IMR-90 (cell line): ENCODE data around the gene PGS1. TPM values are rescaled to one million over a fixed set of nuclear protein-coding genes. Genes with fewer than 3 reads are reported as not detected.

Source experiments
- ATAC-seq: fragments of 200-7000 bp; cut with Tn5 transposase; 2 replicates; pipeline ENCODE4 v1.9.1; 2020; ENCODE audit warnings: low read depth, mild to moderate bottlenecking, moderate library complexity
- BruUV-seq: library from RNA; stranded (reverse); fragments of 400-500 nt; replicated peaks from 2 replicates; lab custom pipeline; 2021; lab: Mats Ljungman, UMichigan
- CTCF ChIA-PET: fragments of 300-600 bp; formaldehyde crosslinking; extraction: SDS; loops from one replicate; lab custom pipeline; 2021; ENCODE audit warnings: antibody characterized with exemption; lab: Yijun Ruan, JAX
- POLR2A ChIA-PET: fragments of 300-600 bp; sonication (Branson Sonifier 250); formaldehyde crosslinking; loops from one replicate; lab custom pipeline; 2022; ENCODE audit warnings: antibody characterized with exemption; ENCODE audit not compliant: unreplicated experiment; lab: Charles Lee
- DNase-seq: peaks from one replicate; pipeline ENCODE4 v3.0.0; 2013
- H2AFZ ChIP-seq: replicated peaks from 2 replicates; pipeline ENCODE3; 2013; ENCODE audit warnings: low read length, mild to moderate bottlenecking; ENCODE audit not compliant: poor library complexity
- H2AK5ac ChIP-seq: 2 replicates; pipeline ENCODE4 v1.6.1; 2013; ENCODE audit warnings: low read depth, low read length, inconsistent platforms
- H2AK9ac ChIP-seq: replicated peaks from 2 replicates; pipeline ENCODE3; 2013; ENCODE audit warnings: mild to moderate bottlenecking, low read depth, low read length, moderate library complexity; ENCODE audit not compliant: poor library complexity
- H2BK120ac ChIP-seq: 2 replicates; pipeline ENCODE4 v1.6.1; 2013; ENCODE audit warnings: low read depth, low read length, inconsistent platforms
- H2BK15ac ChIP-seq: 3 replicates; pipeline ENCODE4 v1.6.1; 2013; ENCODE audit warnings: low read depth, low read length, inconsistent platforms
- H2BK20ac ChIP-seq: 2 replicates; pipeline ENCODE4 v1.6.1; 2013; ENCODE audit warnings: low read depth, mild to moderate bottlenecking, inconsistent platforms, low read length, moderate library complexity
- H2BK5ac ChIP-seq: 2 replicates; pipeline ENCODE4 v1.6.1; 2013; ENCODE audit warnings: mild to moderate bottlenecking, low read depth, low read length, inconsistent platforms; ENCODE audit not compliant: poor library complexity, severe bottlenecking
- H3K14ac ChIP-seq: replicated peaks from 2 replicates; pipeline ENCODE4 v1.6.1; 2013; ENCODE audit warnings: low read depth, low read length, inconsistent platforms
- H3K18ac ChIP-seq: 2 replicates; pipeline ENCODE4 v1.6.1; 2013; ENCODE audit warnings: low read depth, low read length, control low read depth
- H3K23ac ChIP-seq: 2 replicates; pipeline ENCODE4 v1.6.1; 2013; ENCODE audit warnings: low read depth, low read length, inconsistent platforms
- H3K27ac ChIP-seq: 2 replicates; pipeline ENCODE4 v1.5.1; 2013; ENCODE audit warnings: mild to moderate bottlenecking, control low read depth, low read length; ENCODE audit not compliant: insufficient read depth
- H3K27me3 ChIP-seq: 2 replicates; pipeline ENCODE4 v1.6.1; 2013; ENCODE audit warnings: low read length; ENCODE audit not compliant: control insufficient read depth, insufficient read depth
- H3K36me3 ChIP-seq: 2 replicates; pipeline ENCODE4 v1.6.1; 2013; ENCODE audit warnings: low read length, mixed read lengths; ENCODE audit not compliant: control insufficient read depth, insufficient read depth
- H3K4ac ChIP-seq: 2 replicates; pipeline ENCODE4 v1.6.1; 2013; ENCODE audit warnings: low read depth, low read length, inconsistent platforms
- H3K4me1 ChIP-seq: 2 replicates; pipeline ENCODE4 v1.6.1; 2013; ENCODE audit warnings: low read length, mixed read lengths; ENCODE audit not compliant: control insufficient read depth, insufficient read depth
- H3K4me2 ChIP-seq: 2 replicates; pipeline ENCODE4 v1.6.1; 2013; ENCODE audit warnings: low read depth, mild to moderate bottlenecking, control low read depth, low read length, moderate library complexity
- H3K4me3 ChIP-seq: 2 replicates; pipeline ENCODE4 v1.5.1; 2013; ENCODE audit warnings: low read depth, mild to moderate bottlenecking, control low read depth, low read length, moderate library complexity; ENCODE audit not compliant: insufficient read depth
- H3K56ac ChIP-seq: 2 replicates; pipeline ENCODE4 v1.6.1; 2013; ENCODE audit warnings: low read length, inconsistent platforms; ENCODE audit not compliant: insufficient read depth; ENCODE audit errors: extremely low read depth
- H3K79me1 ChIP-seq, 2 experiments: 2 replicates each; pipeline ENCODE4 v1.6.1; 2013; ENCODE audit warnings: low read length in 2 of 2, inconsistent platforms in 1 of 2, low read depth in 1 of 2
- H3K9ac ChIP-seq: 2 replicates; pipeline ENCODE4 v1.6.1; 2013; ENCODE audit warnings: low read depth, low read length, control low read depth
- H3K9me1 ChIP-seq: 2 replicates; pipeline ENCODE4 v1.6.1; 2013; ENCODE audit warnings: low read length, inconsistent platforms; ENCODE audit not compliant: insufficient read depth
- H3K9me3 ChIP-seq: 2 replicates; pipeline ENCODE4 v1.6.1; 2013; ENCODE audit warnings: low read length; ENCODE audit not compliant: control insufficient read depth, insufficient read depth
- H4K20me1 ChIP-seq: 2 replicates; pipeline ENCODE4 v1.6.1; 2013; ENCODE audit warnings: low read length, inconsistent platforms; ENCODE audit not compliant: insufficient read depth
- H4K5ac ChIP-seq: 2 replicates; pipeline ENCODE4 v1.6.1; 2013; ENCODE audit warnings: mild to moderate bottlenecking, low read depth, low read length, control low read depth
- H4K8ac ChIP-seq, 2 experiments: 2 replicates each; pipeline ENCODE4 v1.6.1; 2013; ENCODE audit warnings: low read depth in 2 of 2, low read length in 2 of 2, control low read depth in 1 of 2, inconsistent platforms in 1 of 2
- H4K91ac ChIP-seq: 2 replicates; pipeline ENCODE4 v1.6.1; 2013; ENCODE audit warnings: low read depth, low read length, inconsistent platforms; ENCODE audit not compliant: insufficient read depth
- RCOR1 ChIP-seq: IDR thresholded peaks from 2 replicates; pipeline ENCODE4 v1.6.1; 2012; ENCODE audit warnings: mild to moderate bottlenecking, low read length, improper control_type of control experiment; ENCODE audit not compliant: insufficient replicate concordance
- WGBS, 2 experiments: methylation state at CpG; one replicate each; pipeline versions ENCODE4 v1.1.5 to v1.1.7; 2013; ENCODE audit warnings: missing lambda C conversion rate in 2 of 2; ENCODE audit not compliant: insufficient read length in 1 of 2; ENCODE audit errors: extremely low coverage in 2 of 2; 5-methylcytosine and 5-hydroxymethylcytosine counted together
- dilution Hi-C: fragments of 300-500 bp; cut with HindIII; formaldehyde crosslinking; loops from one replicate; pipeline ENCODE4 v1.14.3; 2018; ENCODE audit warnings: low sequenced_read_pairs; ENCODE audit not compliant: unreplicated experiment
- in situ Hi-C: fragments of 300-500 bp; cut with MboI; formaldehyde crosslinking; loops from 3 replicates; pipeline ENCODE4 v1.14.3; 2019; ENCODE audit warnings: low sequenced_read_pairs, inconsistent platforms, mixed read lengths
- intact Hi-C: fragments of 100-400 bp; cut with micrococcal nuclease; formaldehyde crosslinking; loops from 2 replicates; pipeline ENCODE4 v1.10.0; 2022
- polyA plus RNA-seq, 3 experiments: library from polyadenylated mRNA; depleted of rRNA; stranded (reverse); fragments of >200 nt; gene quantifications; 2 replicates each; pipeline ENCODE4 v1.2.3, GENCODE V29; 2012; ENCODE audit warnings: low replicate concordance in 1 of 3
- total RNA-seq: library from RNA; depleted of rRNA; stranded (reverse); fragments of >200 nt; gene quantifications from 2 replicates; pipeline ENCODE4 v1.2.3, GENCODE V29; 2012

The PGS1 gene
- total and polyA plus RNA-seq, 2 of the 4 experiments (the other 2 are of a cell fraction), result 18.5 to 43.2 TPM

DNA sequence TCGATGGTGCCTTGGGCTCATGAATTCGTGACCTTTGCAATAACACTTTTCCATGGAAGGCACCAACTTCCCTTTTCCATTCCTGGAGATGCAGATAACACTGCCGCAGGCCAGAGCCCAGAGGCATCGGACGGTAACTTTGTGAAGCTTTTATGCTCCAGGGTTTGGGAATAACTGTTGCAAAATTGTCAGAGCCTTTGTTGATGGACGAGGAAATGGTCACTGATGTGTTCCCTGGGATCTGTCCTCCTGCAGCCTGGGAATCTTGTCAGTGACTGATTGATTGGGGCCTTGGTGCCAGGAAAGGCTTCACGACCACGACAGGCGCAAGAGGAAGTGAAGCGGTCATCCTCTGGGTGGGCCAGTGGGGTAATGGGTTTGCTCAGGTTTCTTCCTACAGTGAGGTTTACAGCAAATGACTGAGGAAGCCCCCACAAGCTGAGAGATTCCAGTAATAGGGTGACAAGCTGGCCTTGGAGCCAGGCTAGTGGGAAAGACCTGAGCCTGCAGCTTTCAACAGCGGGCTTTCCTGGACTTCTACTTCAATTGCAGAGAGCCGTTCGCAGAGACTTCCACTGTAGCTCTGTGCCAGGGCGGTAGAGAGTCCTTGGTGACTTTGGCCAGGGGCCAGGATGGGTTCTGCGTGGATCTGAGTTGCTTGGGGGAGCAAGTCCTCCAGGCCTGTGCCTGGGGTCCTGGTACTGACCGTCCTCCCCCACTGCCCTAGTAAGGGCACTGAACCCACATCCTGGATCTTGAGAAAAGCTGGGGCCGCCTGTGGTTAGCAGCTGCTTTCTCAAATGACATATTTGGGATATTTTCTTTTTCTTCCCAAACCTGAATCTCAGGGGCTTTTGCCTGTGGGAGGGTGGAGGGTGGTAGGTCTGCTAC is 37.6 kb downstream of the PGS1 start:
- Histone ChIP-seq H2BK5ac (no peak overlapping the region), H3K36me3 (peaks cover 48% of the 10 kb centered on the region), H3K4me2 (no peak overlapping the region), H3K9me1 (peaks cover 17% of the 10 kb centered on the region), H3K4ac (peak overlapping the region; percentile 50), H3K18ac (no peak overlapping the region), H3K56ac (0 out of 2 replicates have a peak overlapping the region, but pooled peaks have one; percentile 35), H3K79me1 (peaks cover 43 to 85% of the 10 kb centered on the region in 2 experiments), H3K23ac (peak overlapping the region; percentile 23; the same call in 1 of the 2 replicates), H2BK120ac (0 out of 2 replicates have a peak overlapping the region, but pooled peaks have one; percentile 18), H2BK20ac (no peak overlapping the region; the same call in 1 of the 2 replicates), H4K8ac (peak overlapping the region in 1 of 2 experiments; percentile 43; a peak in 1 of 4 replicates), H4K20me1 (peaks cover 35% of the 10 kb centered on the region), H2AK9ac (no peak overlapping the region), H3K14ac (no peak overlapping the region), H2BK15ac (no peak overlapping the region; the same call in 2 of the 3 replicates), H3K4me1 (peaks cover 23% of the 10 kb centered on the region), H3K27me3 (no peaks in the 10 kb centered on the region), H4K91ac (peak overlapping the region; percentile 47), H3K4me3 (no peak overlapping the region), H4K5ac (no peak overlapping the region; the same call in 1 of the 2 replicates), H2AFZ (no peak overlapping the region), H3K9me3 (no peaks in the 10 kb centered on the region), H2AK5ac (peak overlapping the region; percentile 56; the same call in 1 of the 2 replicates), H3K9ac (peak overlapping the region; percentile 40; the same call in 1 of the 2 replicates), H3K27ac (peak overlapping the region; percentile 60)
- ATAC-seq (peak; percentile 33), DNase-seq (peak; percentile 16)
- no TSS peak for BruUV-seq
- intact Hi-C loops, result no loop called here
- WGBS, 2 experiments, result 83% methylated on average over 7 of the region's 17 CpGs; no CpG with 5 or more reads in 1 of the 2 experiments
- dilution Hi-C loops, result no loop called here
- in situ Hi-C loops, result loop anchor here (5.0 kb wide), 1 partner anchor 54 kb away; the partner anchor contains the start of gene SOCS3
- no peak for TF ChIP-seq RCOR1
- ChIA-PET POLR2A (interaction anchor here (0.8 kb wide), 1 partner anchor 57 kb away, joined by 3 read pairs; no protein-coding TSS in a partner anchor), CTCF (interaction anchor here (1.5 kb wide), 1 partner anchor 55 kb away, joined by 5 read pairs; no protein-coding TSS in a partner anchor)
